GM19043 (cell line): ENCODE results near the gene RXFP4.
"Not testable (repeated sequence)": the region's sequence is repeated elsewhere in the genome, so short reads cannot be mapped to it uniquely, and the experiment has no call there.

ENCODE experiments used
- ATAC-seq: cut with Tn5 transposase; IDR thresholded peaks from one replicate; pipeline ENCODE4 v1.9.1; 2021; ENCODE audit warnings: low read depth; ENCODE audit not compliant: unreplicated experiment

RXFP4 gene, protein sequence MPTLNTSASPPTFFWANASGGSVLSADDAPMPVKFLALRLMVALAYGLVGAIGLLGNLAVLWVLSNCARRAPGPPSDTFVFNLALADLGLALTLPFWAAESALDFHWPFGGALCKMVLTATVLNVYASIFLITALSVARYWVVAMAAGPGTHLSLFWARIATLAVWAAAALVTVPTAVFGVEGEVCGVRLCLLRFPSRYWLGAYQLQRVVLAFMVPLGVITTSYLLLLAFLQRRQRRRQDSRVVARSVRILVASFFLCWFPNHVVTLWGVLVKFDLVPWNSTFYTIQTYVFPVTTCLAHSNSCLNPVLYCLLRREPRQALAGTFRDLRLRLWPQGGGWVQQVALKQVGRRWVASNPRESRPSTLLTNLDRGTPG

GRCh38 chr1:155940993-155941844, at the start of gene RXFP4:
TSS of gene RXFP4 (plus strand) at chr1:155941638. CDS start at chr1:155941710, 72 bp downstream.
- no peak for ATAC-seq

DNA sequence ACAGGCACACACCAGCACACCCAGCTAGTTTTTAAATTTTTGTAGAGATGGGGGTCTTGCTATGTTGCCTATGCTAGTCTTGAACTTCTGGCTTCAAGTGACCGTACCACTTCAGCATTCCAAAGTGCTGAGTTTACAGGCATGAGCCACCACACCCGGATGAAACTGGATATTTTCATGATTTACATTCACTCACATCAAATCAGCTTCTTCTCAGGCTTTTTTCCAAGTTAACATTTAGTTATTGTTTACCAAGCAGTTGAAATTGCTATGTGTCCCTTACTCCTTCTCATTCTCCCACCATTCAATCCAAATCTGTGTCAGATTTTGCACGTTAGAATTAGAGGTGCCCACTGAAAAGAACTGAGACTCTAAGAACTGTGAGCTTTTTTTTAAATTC, 48.6 kb upstream of the RXFP4 start:
- ATAC-seq: no peak

- ATAC-seq: no peak
Measured at GRCh38 chr1:155893389-155894142, 47.9 kb upstream of the RXFP4 start.

DNA sequence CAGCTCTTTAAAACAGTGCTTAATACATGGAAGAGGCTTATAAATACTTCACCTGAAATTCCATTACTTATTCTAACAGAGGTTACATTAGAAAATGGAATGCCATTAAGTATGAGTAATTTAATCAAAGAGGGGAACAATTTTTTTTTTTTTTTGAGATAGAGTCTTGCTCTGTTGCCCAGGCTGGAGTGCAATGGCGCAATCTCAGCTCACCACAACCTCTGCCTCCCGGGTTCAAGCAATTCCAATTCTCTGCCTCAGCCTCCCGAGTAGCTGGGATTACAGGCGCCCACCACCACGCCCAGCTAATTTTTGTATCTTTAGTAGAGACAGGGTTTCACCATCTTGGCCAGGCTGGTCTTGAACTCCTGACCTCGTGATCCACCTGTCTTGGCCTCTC, 45.8 kb upstream of the RXFP4 start:
- not testable (repeated sequence) for ATAC-seq

GRCh38 chr1:155896476-155896875, 45.0 kb upstream of the RXFP4 start:
- not testable (repeated sequence) for ATAC-seq

DNA sequence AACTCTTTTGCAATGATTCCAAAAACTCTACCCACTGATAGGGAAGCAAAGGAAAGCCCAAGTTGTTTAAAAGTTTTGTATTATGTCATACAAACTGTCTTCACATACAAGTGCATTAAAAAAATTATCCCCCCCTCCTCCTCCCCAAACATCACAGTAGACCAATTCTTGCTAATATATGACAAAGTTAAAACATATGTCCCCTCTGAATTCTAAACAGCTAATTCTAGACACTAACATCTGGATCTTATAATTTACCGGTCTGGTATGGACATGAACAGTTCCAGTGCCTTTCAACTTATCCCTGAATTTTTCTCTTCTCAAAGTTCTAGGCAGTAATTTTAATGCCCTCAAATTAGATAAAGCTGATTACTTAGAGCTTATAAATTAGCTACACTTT, 43.7 kb upstream of the RXFP4 start:
- no peak for ATAC-seq

DNA sequence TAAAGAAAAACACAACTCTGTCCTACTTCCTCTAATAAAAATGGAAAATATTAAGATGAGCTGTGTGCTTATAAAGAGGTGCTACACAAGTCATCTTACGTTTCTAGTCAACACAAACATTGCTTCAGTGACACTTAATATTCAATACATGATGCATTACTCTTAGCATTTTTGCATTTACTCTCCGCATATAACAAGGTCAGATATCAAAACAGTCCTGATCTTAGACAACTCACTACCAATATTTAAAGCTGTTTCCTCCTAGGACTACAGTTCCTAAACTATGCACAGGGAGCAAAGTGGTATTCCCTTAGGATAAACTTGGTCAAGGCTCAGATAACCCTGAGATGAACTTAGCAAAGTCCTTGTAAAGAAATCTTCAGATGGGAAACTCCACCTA, 42.5 kb upstream of the RXFP4 start:
- ATAC-seq: no peak

GRCh38 chr1:155899683-155900082, 41.8 kb upstream of the RXFP4 start:
- ATAC-seq: no peak

DNA sequence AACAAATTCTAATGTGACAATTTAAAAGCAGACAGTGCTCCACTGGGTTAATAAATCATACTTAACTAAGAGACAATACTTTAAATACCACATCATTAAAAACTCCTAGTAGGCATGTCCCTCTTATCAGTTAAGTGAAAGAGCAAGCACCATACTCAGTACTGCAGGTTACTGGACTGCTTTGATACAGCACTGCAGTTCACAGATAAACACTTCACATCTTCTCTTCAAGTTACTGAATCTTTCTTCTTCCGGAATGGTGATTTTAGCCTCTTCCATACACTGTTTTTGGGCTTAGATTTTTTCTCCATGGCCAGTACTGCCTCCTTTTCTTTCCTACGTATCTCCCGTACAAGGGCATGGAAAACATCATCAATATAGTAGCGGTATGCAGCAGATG, 41.3 kb upstream of the RXFP4 start:
- ATAC-seq: no peak

- no peak for ATAC-seq
Measured at GRCh38 chr1:155904261-155904660, 37.2 kb upstream of the RXFP4 start.

- no peak for ATAC-seq
Measured at GRCh38 chr1:155909894-155910293, 31.5 kb upstream of the RXFP4 start.

- no peak for ATAC-seq
Measured at GRCh38 chr1:155910621-155911121, 30.8 kb upstream of the RXFP4 start.

- peak; percentile 74 for ATAC-seq
Measured at GRCh38 chr1:155911156-155912055, 30.0 kb upstream of the RXFP4 start, which contains the start of gene RIT1. TSS of gene RIT1 (minus strand) at chr1:155911349. CDS start at chr1:155910761, 588 bp downstream.

GRCh38 chr1:155912056-155912536, 29.3 kb upstream of the RXFP4 start:
- ATAC-seq: no peak

DNA sequence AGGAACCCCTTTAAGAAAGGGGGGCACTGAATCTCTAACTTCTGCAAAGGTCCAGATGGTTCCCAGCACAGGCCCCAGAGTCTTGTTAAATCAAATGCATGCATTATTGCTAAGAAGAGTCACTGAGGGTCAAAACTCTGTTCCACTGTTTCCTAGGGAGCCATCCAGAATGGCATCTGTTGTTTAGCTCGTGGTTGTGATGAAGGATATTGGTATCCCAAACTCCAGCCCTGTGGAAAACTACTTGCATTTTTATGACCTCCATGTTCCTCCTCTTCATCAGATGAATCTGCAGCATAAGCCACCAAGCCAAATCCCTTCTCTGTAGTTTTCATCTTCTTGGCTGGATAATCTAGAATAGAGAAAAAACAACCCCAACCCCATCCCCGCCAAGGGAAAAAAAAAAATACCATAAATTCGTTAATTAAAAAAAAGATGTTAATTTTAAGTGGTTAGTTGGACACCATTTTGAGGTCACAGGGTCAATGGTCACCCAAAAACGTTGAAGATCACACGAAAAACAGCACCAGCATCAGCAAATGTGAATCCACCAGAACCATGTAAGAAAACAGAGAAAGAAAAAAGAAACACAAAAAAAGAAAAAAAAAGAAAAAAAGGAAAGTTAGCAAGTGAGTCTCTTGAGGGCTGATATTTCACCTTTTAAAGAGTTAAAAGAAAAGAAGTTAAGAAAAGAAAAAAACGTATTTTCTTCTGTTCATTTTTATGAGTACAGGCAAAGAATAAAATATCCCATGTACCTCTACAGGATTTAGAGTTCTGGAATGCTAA, 27.3 kb upstream of the RXFP4 start:
- no peak for ATAC-seq

- ATAC-seq: no peak
Measured at GRCh38 chr1:155918660-155919059, 22.8 kb upstream of the RXFP4 start.

GRCh38 chr1:155919801-155920200, 21.6 kb upstream of the RXFP4 start:
- ATAC-seq: no peak

- ATAC-seq: no peak
Measured at GRCh38 chr1:155920717-155921116, 20.7 kb upstream of the RXFP4 start.

DNA sequence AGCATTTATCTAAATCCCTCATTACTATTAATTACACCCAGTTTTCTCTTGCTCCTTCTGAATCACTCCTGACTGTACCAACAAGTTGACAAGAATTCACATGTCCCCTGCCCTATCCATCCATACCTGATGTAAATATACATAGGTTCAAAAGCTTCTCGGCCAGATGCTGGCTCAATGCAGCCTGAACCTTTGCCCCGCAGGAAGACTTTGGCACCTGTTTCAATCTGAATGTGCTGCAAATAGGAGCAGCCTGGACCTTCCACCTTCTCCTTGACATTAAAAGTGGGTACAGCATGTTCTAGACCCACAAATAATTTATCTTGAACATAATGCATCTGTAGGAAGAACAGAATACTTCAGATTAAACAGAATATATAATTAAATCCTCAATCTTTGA, 15.9 kb upstream of the RXFP4 start:
- ATAC-seq: no peak
